ENCODE measurements around the gene ANK2. TPM values are rescaled to one million over a fixed set of nuclear protein-coding genes. Genes with fewer than 3 reads are reported as not detected.

Gene ANK2
- total and polyA plus RNA-seq, 2 of the 13 experiments (the other 11 are each of a cell fraction or from before 2014, with no cell fraction given): 2.7 to 15.1 TPM

- Histone ChIP-seq H2AFZ (ENCODE audit: low read length) (no peak overlapping the region), H3K4me2 (ENCODE audit: low read depth, low read length) (no peak overlapping the region), H3K27ac (ENCODE audit: extremely low read length, insufficient read depth, low read length) (no peak overlapping the region), H3K9me3 (ENCODE audit: low read length) (no peaks in the 10 kb centered on the region), H3K4me3 (replicated peaks in 1 of 3; ENCODE audit: insufficient read depth in 1 of 3, low read depth in 2 of 3, low read length in 3 of 3) (no peak overlapping the region), H4K20me1 (ENCODE audit: insufficient read depth, low read length) (no peaks in the 10 kb centered on the region), H3K27me3 (ENCODE audit: control insufficient read depth in 1 of 2, insufficient read depth in 2 of 2, low read length in 2 of 2) (no peaks in the 10 kb centered on the region), H3K36me3 (replicated peaks in 1 of 2; ENCODE audit: control insufficient read depth in 1 of 2, insufficient read depth in 2 of 2, low read length in 2 of 2) (no peaks in the 10 kb centered on the region), H3K4me1 (ENCODE audit: insufficient read depth, low read length) (no peaks in the 10 kb centered on the region), H3K79me2 (ENCODE audit: insufficient read depth, low read length) (no peaks in the 10 kb centered on the region), H3K9ac (ENCODE audit: insufficient read depth, low read depth, low read length) (no peak overlapping the region)
- DNase-seq (ENCODE audit: low spot score): no peak
- no peak for ATAC-seq
- in situ Hi-C loops (cut with HindIII; ENCODE audit: extremely low pct_ligation_motif_present, low pct_unique_long_range_greater_than_20kb) (no loop called here), intact Hi-C loops (cut with micrococcal nuclease; ENCODE audit: unreplicated experiment) (no loop called here)
- WGBS (ENCODE audit: low lambda C conversion rate): 93% methylated on average over 1 of the region's 1 CpG
- CTCF ChIA-PET (ENCODE audit: low intra/inter-chr PET ratio, low total read pairs): no interaction called here
- no peak for FAIRE-seq
- POLR2A ChIA-PET: no interaction called here
- no peak for TF ChIP-seq BCL3 (CRISPR knock-in tag; IDR thresholded peaks at IDR 0.05)
- TF ChIP-seq MIER2 (CRISPR knock-in tag; IDR thresholded peaks at IDR 0.05): no peak
- TF ChIP-seq HNF4G (IDR thresholded peaks at IDR 0.05; ENCODE audit: borderline replicate concordance, low read depth, low read length): no peak
- TF ChIP-seq HNF4G (CRISPR knock-in tag; IDR thresholded peaks at IDR 0.05; ENCODE audit: borderline replicate concordance, low read depth): no peak
- TF ChIP-seq ZNF703 (CRISPR knock-in tag; IDR thresholded peaks at IDR 0.05; ENCODE audit: borderline replicate concordance): no peak
- no peak for TF ChIP-seq ZNF614 (CRISPR knock-in tag; IDR thresholded peaks at IDR 0.05; ENCODE audit: borderline replicate concordance)
- no peak for TF ChIP-seq ZBTB20 (CRISPR knock-in tag; IDR thresholded peaks at IDR 0.05; ENCODE audit: borderline replicate concordance, low read depth)
- TF ChIP-seq HNRNPL (IDR thresholded peaks at IDR 0.05; ENCODE audit: low read depth, low read length): no peak
- TF ChIP-seq HNRNPUL1 (IDR thresholded peaks at IDR 0.05; ENCODE audit: low read depth, low read length): no peak
- TF ChIP-seq SRF (IDR thresholded peaks at IDR 0.05; ENCODE audit: low read depth, low read length): no peak
- no peak for TF ChIP-seq AGO1 (IDR thresholded peaks at IDR 0.05; ENCODE audit: low read depth, low read length, poor library complexity, severe bottlenecking)
- no peak for TF ChIP-seq KLF11 (CRISPR knock-in tag; IDR thresholded peaks at IDR 0.05)
- no peak for TF ChIP-seq NR2F2 (IDR thresholded peaks at IDR 0.05; ENCODE audit: borderline replicate concordance, low read depth)
- no peak for TF ChIP-seq ETV6 (CRISPR knock-in tag; conservative IDR thresholded peaks at IDR 0.05)
- BruUV-seq (replicated peaks): no TSS peak
These were observed 252.6 kb downstream of the ANK2 start for GRCh38 chr4:113302051-113302450.
